ENCODE results near the gene FERMT2.
A peak's percentile ranks its signal among the peaks of the same experiment; 100 is the strongest.

FERMT2 gene

DNA sequence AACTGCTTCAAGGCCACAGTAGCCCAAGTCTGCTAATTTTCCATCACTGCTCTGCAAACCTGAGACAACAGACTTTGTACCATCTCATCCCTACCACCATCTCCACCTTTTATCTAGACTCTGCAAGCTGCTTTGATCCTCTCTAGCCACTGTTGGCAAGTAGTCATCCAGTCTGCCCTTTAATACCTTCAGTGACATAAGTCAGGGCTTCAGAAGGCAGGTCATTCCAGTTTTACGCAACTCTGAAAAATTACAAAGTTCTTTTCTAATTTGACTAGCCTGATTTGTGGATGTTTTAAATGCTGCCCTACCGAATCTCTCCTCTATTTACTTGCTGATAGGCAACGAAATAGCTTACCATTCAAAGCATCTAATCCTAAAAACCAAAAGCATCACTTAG, 2.8 kb downstream of the FERMT2 start:
- TF ChIP-seq, protein P1, sequence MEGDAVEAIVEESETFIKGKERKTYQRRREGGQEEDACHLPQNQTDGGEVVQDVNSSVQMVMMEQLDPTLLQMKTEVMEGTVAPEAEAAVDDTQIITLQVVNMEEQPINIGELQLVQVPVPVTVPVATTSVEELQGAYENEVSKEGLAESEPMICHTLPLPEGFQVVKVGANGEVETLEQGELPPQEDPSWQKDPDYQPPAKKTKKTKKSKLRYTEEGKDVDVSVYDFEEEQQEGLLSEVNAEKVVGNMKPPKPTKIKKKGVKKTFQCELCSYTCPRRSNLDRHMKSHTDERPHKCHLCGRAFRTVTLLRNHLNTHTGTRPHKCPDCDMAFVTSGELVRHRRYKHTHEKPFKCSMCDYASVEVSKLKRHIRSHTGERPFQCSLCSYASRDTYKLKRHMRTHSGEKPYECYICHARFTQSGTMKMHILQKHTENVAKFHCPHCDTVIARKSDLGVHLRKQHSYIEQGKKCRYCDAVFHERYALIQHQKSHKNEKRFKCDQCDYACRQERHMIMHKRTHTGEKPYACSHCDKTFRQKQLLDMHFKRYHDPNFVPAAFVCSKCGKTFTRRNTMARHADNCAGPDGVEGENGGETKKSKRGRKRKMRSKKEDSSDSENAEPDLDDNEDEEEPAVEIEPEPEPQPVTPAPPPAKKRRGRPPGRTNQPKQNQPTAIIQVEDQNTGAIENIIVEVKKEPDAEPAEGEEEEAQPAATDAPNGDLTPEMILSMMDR (IDR thresholded peaks at IDR 0.05; ENCODE audit: low read depth, low read length), result no peak
- peak in 1 of 2 donors; percentile 35 for DNase-seq (ENCODE audit: low read depth in 2 of 2)
- H3K4me3 ChIP-seq (replicated peaks in 1 of 2; ENCODE audit: low read depth in 2 of 2, low read length in 2 of 2), result peak overlapping the region in 1 of 2 donors; percentile 79

DNA sequence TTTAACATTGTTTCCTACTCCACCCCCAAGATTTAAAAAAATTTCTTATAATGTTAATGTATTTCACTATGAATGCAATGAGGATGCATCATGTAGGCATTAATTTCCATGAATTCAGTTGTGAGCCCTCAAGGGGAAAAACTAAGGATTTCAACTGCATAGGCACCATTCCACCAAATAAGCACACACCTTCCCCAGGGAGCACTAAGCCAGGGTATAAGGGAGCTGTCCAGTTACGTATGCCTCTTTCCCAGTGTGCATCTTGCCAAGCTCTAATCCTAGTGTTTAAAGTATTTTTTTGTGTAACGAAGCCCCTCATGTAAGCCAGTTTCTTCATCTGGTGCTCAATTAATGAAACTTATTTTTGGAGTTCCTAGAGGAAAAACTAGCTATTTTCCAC, 6.6 kb downstream of the FERMT2 start:
- H3K4me3 ChIP-seq (replicated peaks in 1 of 2; ENCODE audit: low read depth in 2 of 2, low read length in 2 of 2), result no peak overlapping the region
- TF ChIP-seq, protein P1 (IDR thresholded peaks at IDR 0.05; ENCODE audit: low read depth, low read length), result no peak
- DNase-seq (ENCODE audit: low read depth in 2 of 2), result peak; percentile 25 to 48

DNA sequence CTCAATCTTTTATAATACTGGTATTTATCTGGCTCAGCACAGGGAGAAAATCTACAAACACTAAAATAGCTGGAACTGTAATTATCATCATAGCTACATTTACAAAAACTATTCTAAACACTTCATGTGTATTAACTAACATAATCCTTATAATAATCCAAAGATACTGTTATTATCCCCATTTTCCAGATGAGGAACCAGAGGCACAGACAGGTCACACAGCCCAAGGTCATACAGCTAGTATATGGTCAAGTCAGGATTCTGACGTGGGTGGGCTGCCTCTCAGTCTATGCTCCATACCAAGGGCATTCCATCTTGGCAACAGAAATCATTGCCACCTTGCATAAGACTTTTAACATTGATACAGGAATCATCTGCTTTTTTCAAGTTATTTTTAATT, 11.4 kb downstream of the FERMT2 start:
- TF ChIP-seq, protein P1 (IDR thresholded peaks at IDR 0.05; ENCODE audit: low read depth, low read length), result no peak
- no peak for DNase-seq (ENCODE audit: low read depth in 2 of 2)
- H3K4me3 ChIP-seq (replicated peaks in 1 of 2; ENCODE audit: low read depth in 2 of 2, low read length in 2 of 2), result no peak overlapping the region

DNA sequence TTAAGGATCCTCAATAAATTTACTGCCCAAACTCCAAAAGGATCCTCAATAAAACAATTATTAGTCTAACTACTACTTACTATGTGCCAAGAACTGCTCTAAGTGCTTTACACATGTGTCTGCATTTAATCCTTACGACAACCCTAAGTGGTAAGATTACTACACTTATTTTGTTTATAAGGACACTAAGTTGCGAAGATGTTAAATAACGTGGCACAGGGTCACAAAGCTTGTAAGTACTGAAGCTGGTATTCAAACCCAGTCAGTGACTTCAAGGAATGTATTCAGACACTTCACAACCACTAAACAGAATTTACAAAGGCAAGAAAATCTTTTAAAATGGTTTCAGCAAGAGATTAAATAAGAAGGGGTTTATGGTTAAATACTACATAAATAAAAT, 13.0 kb downstream of the FERMT2 start:
- TF ChIP-seq, protein P1 (IDR thresholded peaks at IDR 0.05; ENCODE audit: low read depth, low read length), result no peak
- no peak for DNase-seq (ENCODE audit: low read depth in 2 of 2)
- H3K4me3 ChIP-seq (replicated peaks in 1 of 2; ENCODE audit: low read depth in 2 of 2, low read length in 2 of 2), result no peak overlapping the region

DNA sequence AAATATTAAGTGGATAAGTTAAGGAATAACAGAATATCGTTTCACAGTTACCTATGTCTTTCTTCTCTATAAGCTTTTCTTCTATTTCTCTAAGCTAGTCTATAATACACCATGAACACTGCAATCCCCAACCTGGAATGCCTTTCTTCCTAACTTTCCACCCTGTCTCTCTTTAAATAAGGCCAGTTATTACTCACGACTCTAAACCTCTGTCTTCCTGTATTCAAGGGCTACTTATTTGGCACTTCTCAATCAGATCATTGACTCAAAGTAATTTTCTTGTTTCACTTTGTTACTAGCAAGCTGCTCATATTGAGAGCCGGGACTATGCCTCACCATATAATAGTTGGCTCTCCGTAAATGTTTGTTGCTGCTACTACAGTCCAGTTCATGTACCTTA, 13.5 kb downstream of the FERMT2 start:
- peak in 1 of 2 donors; percentile 24 for DNase-seq (ENCODE audit: low read depth in 2 of 2)
- no peak overlapping the region for H3K4me3 ChIP-seq (replicated peaks in 1 of 2; ENCODE audit: low read depth in 2 of 2, low read length in 2 of 2)
- TF ChIP-seq, protein P1 (IDR thresholded peaks at IDR 0.05; ENCODE audit: low read depth, low read length), result no peak

DNA sequence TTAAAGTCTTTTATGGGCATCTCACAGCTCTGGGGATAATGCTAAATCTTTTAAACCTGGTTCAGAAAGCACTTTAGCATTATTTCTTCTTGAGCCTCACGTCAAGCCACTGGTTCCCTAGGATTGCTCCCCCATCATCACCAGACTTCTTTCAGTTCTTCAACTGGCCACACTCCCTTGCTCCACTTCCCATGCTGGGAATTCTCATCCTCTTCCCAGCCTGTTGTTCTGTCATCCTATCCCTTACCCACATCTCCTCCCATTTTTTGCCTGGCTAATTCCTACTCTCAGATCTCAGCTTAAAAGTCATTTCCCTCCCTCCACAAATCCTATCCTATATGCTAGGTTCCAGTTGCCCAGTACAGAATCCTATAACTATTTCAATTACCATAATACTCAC, 14.4 kb downstream of the FERMT2 start:
- TF ChIP-seq, protein P1 (IDR thresholded peaks at IDR 0.05; ENCODE audit: low read depth, low read length), result no peak
- no peak for DNase-seq (ENCODE audit: low read depth in 2 of 2)
- no peak overlapping the region for H3K4me3 ChIP-seq (replicated peaks in 1 of 2; ENCODE audit: low read depth in 2 of 2, low read length in 2 of 2)

DNA sequence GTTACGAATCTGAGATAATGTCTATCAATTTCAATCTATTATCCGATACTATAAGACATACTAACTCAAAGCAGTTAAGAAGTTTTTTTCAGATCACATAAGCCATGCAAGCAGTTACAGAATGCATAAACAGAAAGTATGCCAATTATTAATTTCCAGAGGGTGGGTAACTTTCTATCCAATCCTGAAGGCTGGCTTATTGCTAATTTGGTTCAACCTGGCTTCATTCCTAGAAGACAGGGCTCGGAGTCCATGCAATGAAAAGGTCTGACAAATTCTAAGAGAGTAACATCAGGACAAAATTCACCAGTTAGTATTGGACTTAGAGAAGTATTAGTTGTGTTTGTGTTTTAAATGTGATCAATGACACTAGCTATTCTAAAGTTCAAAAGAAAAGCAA, 15.0 kb downstream of the FERMT2 start:
- H3K4me3 ChIP-seq (replicated peaks in 1 of 2; ENCODE audit: low read depth in 2 of 2, low read length in 2 of 2), result no peak overlapping the region
- DNase-seq (ENCODE audit: low read depth in 2 of 2), result no peak
- TF ChIP-seq, protein P1 (IDR thresholded peaks at IDR 0.05; ENCODE audit: low read depth, low read length), result no peak
